HL-60 (cell line): ENCODE measurements around the gene TAC3.

Experiments
- DNase-seq, 2 experiments: peaks; one replicate each; pipeline ENCODE4 v3.0.0-alpha.2; 2010 to 2020; ENCODE audit warnings: low read depth in 1 of 2, low spot score in 1 of 2
- H3K27ac ChIP-seq: fragments of 250-450 bp; sonication (Bioruptor Pico); replicated peaks from 2 replicates; pipeline ENCODE4 v1.5.1; 2020; ENCODE audit warnings: mild to moderate bottlenecking, moderate library complexity
- H3K27me3 ChIP-seq: fragments of 250-450 bp; sonication (Bioruptor Pico); 2 replicates; pipeline ENCODE4 v1.5.1; 2021; ENCODE audit warnings: mild to moderate bottlenecking, moderate library complexity; ENCODE audit not compliant: insufficient read depth, poor library complexity, severe bottlenecking
- H3K4me3 ChIP-seq: replicated peaks from 2 replicates; pipeline ENCODE4 v1.5.1; 2011; ENCODE audit warnings: mild to moderate bottlenecking, control low read depth, low read length; ENCODE audit not compliant: insufficient read depth
- CTCF ChIP-seq: IDR thresholded peaks from one replicate; pipeline ENCODE4 v1.5.1; 2011; ENCODE audit warnings: low read length, control low read depth, inconsistent platforms; ENCODE audit not compliant: insufficient read depth
- GABPA ChIP-seq: IDR thresholded peaks from 2 replicates; pipeline ENCODE4 v1.6.1; 2012; ENCODE audit warnings: low read depth
- POLR2AphosphoS5 ChIP-seq: IDR thresholded peaks from 2 replicates; pipeline ENCODE4 v1.6.1; 2012; ENCODE audit warnings: low read depth
- REST ChIP-seq: IDR thresholded peaks from 2 replicates; pipeline ENCODE4 v1.6.1; 2012; ENCODE audit warnings: low read depth; ENCODE audit not compliant: insufficient replicate concordance
- SPI1 ChIP-seq: IDR thresholded peaks from 2 replicates; pipeline ENCODE4 v1.6.1; 2012; ENCODE audit warnings: low read depth, mild to moderate bottlenecking, borderline replicate concordance

Gene TAC3

GRCh38 chr12:56995201-56995929 lies 21.0 kb downstream of the TAC3 start:
- H3K27ac ChIP-seq = no peak overlapping the region
- TF ChIP-seq CTCF = no peak
- no peak for TF ChIP-seq REST
- no peak for TF ChIP-seq GABPA
- TF ChIP-seq SPI1 = no peak
- TF ChIP-seq POLR2AphosphoS5 = no peak
- no peak for DNase-seq
- H3K27me3 ChIP-seq = no peaks in the 10 kb centered on the region
- H3K4me3 ChIP-seq = no peak overlapping the region

- H3K4me3 ChIP-seq = no peak overlapping the region
- no peak for DNase-seq
- TF ChIP-seq GABPA (no peak), POLR2AphosphoS5 (no peak), REST (no peak), SPI1 (no peak), CTCF (no peak)
- no peaks in the 10 kb centered on the region for H3K27me3 ChIP-seq
- H3K27ac ChIP-seq = no peak overlapping the region
These were observed 22.0 kb downstream of the TAC3 start for GRCh38 chr12:56994231-56994746.

GRCh38 chr12:56993346-56993745 lies 23.0 kb downstream of the TAC3 start:
- DNase-seq = no peak
- H3K4me3 ChIP-seq = no peak overlapping the region
- TF ChIP-seq GABPA (no peak), POLR2AphosphoS5 (no peak), CTCF (no peak), REST (no peak), SPI1 (no peak)

More at GRCh38 chr12:56993346-56993745, 23.0 kb downstream of the TAC3 start:
- H3K27ac ChIP-seq = no peak overlapping the region
- no peaks in the 10 kb centered on the region for H3K27me3 ChIP-seq
